GM12878 (cell line): ENCODE results near the gene ITPR2. TPM values are rescaled to one million over a fixed set of nuclear protein-coding genes. Genes with fewer than 3 reads are reported as not detected.

ENCODE experiments used
- DPF2 ChIP-seq: fragments of 450-650 bp; IDR thresholded peaks from 2 replicates; pipeline ENCODE4 v1.6.1; 2017; ENCODE audit warnings: mild to moderate bottlenecking
- GABPA ChIP-seq: IDR thresholded peaks from 2 replicates; pipeline ENCODE4 v1.6.1; 2014; ENCODE audit warnings: antibody characterized with exemption, low read depth, mild to moderate bottlenecking, inconsistent platforms
- KAT2A ChIP-seq: conservative IDR thresholded peaks from 2 replicates; pipeline ENCODE4 v1.6.1; 2011; ENCODE audit warnings: low read depth, low read length; ENCODE audit not compliant: control insufficient read depth
- NBN ChIP-seq: fragments of 450-650 bp; IDR thresholded peaks from 2 replicates; pipeline ENCODE4 v1.6.1; 2016
- NFXL1 ChIP-seq: fragments of 450-650 bp; IDR thresholded peaks from 2 replicates; pipeline ENCODE4 v1.6.1; 2017; ENCODE audit warnings: antibody characterized with exemption, mild to moderate bottlenecking, borderline replicate concordance
- NR2F1 ChIP-seq: fragments of 450-650 bp; conservative IDR thresholded peaks from 2 replicates; pipeline ENCODE4 v1.6.1; 2017; ENCODE audit warnings: mild to moderate bottlenecking
- RUNX3 ChIP-seq: IDR thresholded peaks from 2 replicates; pipeline ENCODE4 v1.6.1; 2012; ENCODE audit warnings: low read length, inconsistent platforms
- SRF ChIP-seq, 2 experiments: IDR thresholded peaks; 2 replicates each; pipeline ENCODE4 v1.6.1; 2011; ENCODE audit warnings: low read depth in 2 of 2, low read length in 2 of 2, mild to moderate bottlenecking in 1 of 2, moderate library complexity in 1 of 2
- TCF3 ChIP-seq: IDR thresholded peaks from 2 replicates; pipeline ENCODE4 v1.6.1; 2012; ENCODE audit warnings: low read depth, mild to moderate bottlenecking, low read length, borderline replicate concordance; ENCODE audit not compliant: insufficient read depth
- ZBTB40 ChIP-seq: fragments of 450-650 bp; IDR thresholded peaks from 2 replicates; pipeline ENCODE4 v1.6.1; 2016; ENCODE audit warnings: mild to moderate bottlenecking, moderate library complexity, borderline replicate concordance
- polyA plus RNA-seq, 11 experiments: library from polyadenylated mRNA; depleted of rRNA in 4 of 11; unstranded in 6 of 11; stranded (reverse) in 5 of 11; fragments of >200 nt; fragmentation: Nextera tagmentation in 4 of 11; fragmentation: Illumina TruSeq in 1 of 11; extraction: Ambion mirVana in 4 of 11; extraction: Trizol in 1 of 11; gene quantifications; 1 replicate in 1 of 11; 2 replicates in 10 of 11; pipeline versions ENCODE4 v1.2.1 to v1.2.3, GENCODE V29; 2011 to 2016; ENCODE audit warnings: inconsistent platforms in 2 of 11, missing spikeins in 2 of 11, low read depth in 1 of 11
- total RNA-seq, 4 experiments: library from RNA; depleted of rRNA in 3 of 4; stranded (reverse); fragments of >200 nt in 3 of 4; fragmentation: Illumina TruSeq in 1 of 4; extraction: Trizol in 1 of 4; gene quantifications; 2 replicates each; pipeline versions ENCODE4 v1.2.1 to v1.2.3, GENCODE V29; 2013 to 2021

The ITPR2 gene
- total and polyA plus RNA-seq, 10 of the 15 experiments (the other 5 are each of a cell fraction or from before 2014, with no cell fraction given), result 7.5 to 76.2 (median 47.1) TPM

GRCh38 chr12:26833743-26834490, 923 bp upstream of the ITPR2 start (continued):
- TF ChIP-seq NFXL1 (no peak), RUNX3 (0 out of 2 replicates have a peak, but pooled peaks have one; percentile 11), NR2F1 (0 out of 2 replicates have a peak, but pooled peaks have one; percentile 9), TCF3 (no peak), KAT2A (no peak), GABPA (no peak), SRF (IDR thresholded peaks at IDR 0.05; ENCODE audit: low read depth in 2 of 2, low read length in 2 of 2) (no peak), NBN (peak; percentile 78), ZBTB40 (0 out of 2 replicates have a peak, but pooled peaks have one; percentile 27), DPF2 (no peak)
